ENCODE data around the gene TBKBP1.
A peak's percentile ranks its signal among the peaks of the same experiment; 100 is the strongest.

Gene TBKBP1

GRCh38 chr17:47693731-47694580, at the start of gene TBKBP1:
TBKBP1 (plus strand) TSS chr17:47694161; CDS start chr17:47696113, 1,952 bp downstream.
- peak; percentile 54 for DNase-seq

GRCh38 chr17:47644324-47644723, 49.6 kb upstream of the TBKBP1 start:
- no peak for DNase-seq

GRCh38 chr17:47649153-47649971, 44.6 kb upstream of the TBKBP1 start, which contains the start of gene KPNB1:
KPNB1 (plus strand) TSS chr17:47649919; CDS start chr17:47650245, 326 bp downstream.
- peak; percentile 98 for DNase-seq

- DNase-seq: peak; percentile 56
These were observed 43.9 kb upstream of the TBKBP1 start for GRCh38 chr17:47649972-47650524.

GRCh38 chr17:47650525-47651522, 43.1 kb upstream of the TBKBP1 start:
- peak; percentile 95 for DNase-seq

- DNase-seq: no peak
These were observed 42.3 kb upstream of the TBKBP1 start for GRCh38 chr17:47651704-47652103.

GRCh38 chr17:47652570-47652969, 41.4 kb upstream of the TBKBP1 start:
- DNase-seq: no peak

GRCh38 chr17:47653442-47653841, 40.5 kb upstream of the TBKBP1 start:
- no peak for DNase-seq

- DNase-seq: no peak
These were observed 39.0 kb upstream of the TBKBP1 start for GRCh38 chr17:47654991-47655390.

GRCh38 chr17:47660064-47660492, 33.9 kb upstream of the TBKBP1 start:
- DNase-seq: no peak

- DNase-seq: peak; percentile 69
These were observed 29.9 kb upstream of the TBKBP1 start for GRCh38 chr17:47663912-47664623.

GRCh38 chr17:47664624-47664941, 29.4 kb upstream of the TBKBP1 start:
- DNase-seq: no peak

GRCh38 chr17:47665655-47666054, 28.3 kb upstream of the TBKBP1 start:
- no peak for DNase-seq

- DNase-seq: no peak
These were observed 24.9 kb upstream of the TBKBP1 start for GRCh38 chr17:47669081-47669480.

GRCh38 chr17:47670064-47670463, 23.9 kb upstream of the TBKBP1 start:
- DNase-seq: no peak

GRCh38 chr17:47674499-47674898, 19.5 kb upstream of the TBKBP1 start:
- DNase-seq: no peak

GRCh38 chr17:47675380-47676198, 18.4 kb upstream of the TBKBP1 start:
- no peak for DNase-seq

GRCh38 chr17:47676199-47676472, 17.8 kb upstream of the TBKBP1 start:
- no peak for DNase-seq

- no peak for DNase-seq
These were observed 17.3 kb upstream of the TBKBP1 start for GRCh38 chr17:47676510-47677165.

GRCh38 chr17:47678196-47678595, 15.8 kb upstream of the TBKBP1 start:
- no peak for DNase-seq
